AG20443 (cell line): ENCODE data around the gene BCAS1.

ENCODE experiments used
- DNase-seq: peaks from one replicate; pipeline ENCODE4 v3.0.0; 2012; ENCODE audit warnings: low spot score, mixed read lengths

The BCAS1 gene, protein sequence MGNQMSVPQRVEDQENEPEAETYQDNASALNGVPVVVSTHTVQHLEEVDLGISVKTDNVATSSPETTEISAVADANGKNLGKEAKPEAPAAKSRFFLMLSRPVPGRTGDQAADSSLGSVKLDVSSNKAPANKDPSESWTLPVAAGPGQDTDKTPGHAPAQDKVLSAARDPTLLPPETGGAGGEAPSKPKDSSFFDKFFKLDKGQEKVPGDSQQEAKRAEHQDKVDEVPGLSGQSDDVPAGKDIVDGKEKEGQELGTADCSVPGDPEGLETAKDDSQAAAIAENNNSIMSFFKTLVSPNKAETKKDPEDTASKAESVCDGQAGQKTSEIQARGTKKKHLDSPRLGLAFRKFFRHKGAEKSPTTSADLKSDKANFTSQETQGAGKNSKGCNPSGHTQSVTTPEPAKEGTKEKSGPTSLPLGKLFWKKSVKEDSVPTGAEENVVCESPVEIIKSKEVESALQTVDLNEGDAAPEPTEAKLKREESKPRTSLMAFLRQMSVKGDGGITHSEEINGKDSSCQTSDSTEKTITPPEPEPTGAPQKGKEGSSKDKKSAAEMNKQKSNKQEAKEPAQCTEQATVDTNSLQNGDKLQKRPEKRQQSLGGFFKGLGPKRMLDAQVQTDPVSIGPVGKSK

DNA sequence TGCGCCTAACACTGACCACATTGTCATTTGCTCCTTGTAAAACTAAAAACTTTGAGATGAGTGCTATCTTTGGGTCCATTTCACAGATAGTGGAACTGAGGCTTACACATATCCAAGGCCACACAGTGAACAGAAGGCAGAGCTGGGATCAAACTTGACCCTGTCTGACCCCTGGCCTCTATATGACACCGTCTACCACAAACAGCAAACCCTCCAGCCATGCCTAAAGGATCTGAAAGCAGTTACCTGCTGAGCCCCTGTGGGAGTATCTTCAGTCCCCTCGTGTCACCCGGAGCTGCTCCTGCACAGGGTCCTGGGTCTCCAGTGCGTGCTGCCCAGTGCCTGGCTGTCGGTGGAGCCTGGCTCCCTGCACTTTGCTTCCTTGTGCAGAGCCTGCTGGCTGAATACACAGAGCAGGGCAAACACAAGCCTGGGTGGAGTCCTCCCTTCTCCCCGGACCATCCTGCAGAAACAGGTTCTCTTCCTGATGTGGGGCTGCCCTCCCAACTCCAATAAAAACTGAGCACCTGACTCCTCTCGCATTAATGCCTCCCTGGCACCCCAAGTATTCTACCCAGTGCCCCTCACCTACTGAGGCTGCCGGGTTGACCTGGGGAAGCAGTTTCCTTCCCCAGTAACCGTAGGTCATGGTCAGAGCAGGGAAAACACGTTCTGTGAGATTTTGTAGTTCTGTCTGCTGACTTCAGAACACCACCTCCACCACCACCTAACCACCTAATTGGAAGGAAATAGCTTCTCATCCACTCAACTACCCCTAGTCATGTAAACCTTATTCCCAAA is at the start of gene BCAS1:
Gene BCAS1 (minus strand): TSS at position 408 of the 801 bp plus-strand sequence. CDS start 11,876 bp downstream, outside the sequence.
- DNase-seq = no peak

DNA sequence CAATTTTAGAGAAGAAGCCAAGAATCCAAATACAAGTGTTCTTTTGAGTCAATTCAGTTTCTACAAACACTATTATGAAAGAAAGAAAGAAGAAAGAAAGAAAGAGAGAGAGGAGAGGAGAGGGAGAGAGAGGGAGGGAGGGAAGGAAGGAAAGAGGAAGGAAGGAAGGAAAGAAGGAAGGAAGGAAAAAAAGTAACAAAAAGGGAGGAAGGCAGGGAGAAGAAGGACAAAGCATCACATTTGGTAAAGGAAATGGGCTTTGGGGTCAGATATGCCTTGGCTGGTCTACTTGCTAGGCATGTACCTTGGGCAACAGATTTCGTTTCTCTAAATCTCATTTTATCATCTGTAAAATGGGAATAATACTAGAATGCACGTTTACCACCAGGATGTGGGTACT is 49.4 kb upstream of the BCAS1 start:
- DNase-seq = no peak

DNA sequence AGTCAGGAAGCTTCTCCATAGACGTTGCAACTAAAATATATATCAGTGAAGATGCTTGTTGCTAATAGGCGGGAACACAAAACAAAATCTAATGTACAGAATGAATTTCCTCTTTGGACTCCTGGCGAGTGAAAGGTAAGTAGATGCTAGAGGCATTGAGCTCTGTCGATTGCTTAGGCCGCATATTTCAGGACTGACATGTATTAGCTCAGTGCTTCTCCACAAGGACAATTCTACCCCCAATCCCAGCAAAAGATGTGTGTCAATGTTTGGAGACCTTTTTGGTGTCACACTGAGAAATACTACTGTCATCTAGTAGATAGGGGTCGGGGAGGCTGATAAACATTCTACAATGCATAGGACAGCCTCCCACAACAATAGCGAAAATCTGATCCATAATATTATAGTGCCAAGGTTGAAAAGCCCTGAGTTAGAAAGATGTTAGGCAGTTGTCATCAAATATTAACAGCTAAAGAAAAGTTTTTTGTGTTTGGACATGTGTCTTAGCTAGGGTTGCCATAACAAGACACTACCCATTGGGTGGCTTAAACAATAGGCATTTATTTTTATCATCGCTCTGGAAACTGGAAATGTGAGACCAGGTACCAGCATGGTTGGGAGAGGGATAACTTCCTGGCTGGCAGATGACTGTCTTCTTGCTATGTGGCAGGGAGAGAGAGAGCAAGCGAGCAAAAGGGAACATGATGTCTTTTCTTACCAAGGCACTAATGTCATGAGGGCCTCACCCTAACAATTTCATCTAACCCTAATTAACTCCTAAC is 48.0 kb upstream of the BCAS1 start:
- no peak for DNase-seq

DNA sequence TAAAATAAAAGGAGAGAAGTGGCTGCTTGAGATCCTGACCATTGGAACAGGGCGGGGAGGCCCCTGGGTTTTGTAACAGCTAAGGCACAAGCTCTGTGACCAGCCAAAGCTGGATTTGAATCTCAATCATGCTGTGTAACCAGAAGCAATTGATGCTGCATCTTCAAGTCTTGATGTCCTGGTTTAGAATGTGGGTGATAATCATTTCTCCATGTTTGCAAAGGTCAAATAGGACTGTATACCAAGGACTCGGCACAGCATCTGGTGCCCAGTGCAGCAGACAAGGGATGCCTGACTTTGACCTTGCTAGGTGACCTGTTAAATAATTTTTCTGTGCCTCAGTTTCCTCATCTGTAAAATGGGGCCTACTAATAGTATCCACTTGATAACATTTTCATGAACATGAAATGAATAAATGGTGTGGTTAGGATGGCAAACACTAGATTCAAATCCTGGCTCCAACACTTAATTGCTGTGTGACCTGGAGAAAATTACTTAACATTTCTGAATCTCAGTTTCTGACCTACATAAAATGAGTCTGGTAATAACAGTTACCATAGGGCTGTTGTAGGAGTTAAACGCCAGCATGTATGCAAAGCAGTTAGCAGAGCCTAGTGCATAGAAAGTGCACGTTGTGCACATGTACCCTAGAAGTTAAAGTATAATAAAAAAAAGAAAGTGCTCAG is 46.3 kb upstream of the BCAS1 start:
- no peak for DNase-seq

DNA sequence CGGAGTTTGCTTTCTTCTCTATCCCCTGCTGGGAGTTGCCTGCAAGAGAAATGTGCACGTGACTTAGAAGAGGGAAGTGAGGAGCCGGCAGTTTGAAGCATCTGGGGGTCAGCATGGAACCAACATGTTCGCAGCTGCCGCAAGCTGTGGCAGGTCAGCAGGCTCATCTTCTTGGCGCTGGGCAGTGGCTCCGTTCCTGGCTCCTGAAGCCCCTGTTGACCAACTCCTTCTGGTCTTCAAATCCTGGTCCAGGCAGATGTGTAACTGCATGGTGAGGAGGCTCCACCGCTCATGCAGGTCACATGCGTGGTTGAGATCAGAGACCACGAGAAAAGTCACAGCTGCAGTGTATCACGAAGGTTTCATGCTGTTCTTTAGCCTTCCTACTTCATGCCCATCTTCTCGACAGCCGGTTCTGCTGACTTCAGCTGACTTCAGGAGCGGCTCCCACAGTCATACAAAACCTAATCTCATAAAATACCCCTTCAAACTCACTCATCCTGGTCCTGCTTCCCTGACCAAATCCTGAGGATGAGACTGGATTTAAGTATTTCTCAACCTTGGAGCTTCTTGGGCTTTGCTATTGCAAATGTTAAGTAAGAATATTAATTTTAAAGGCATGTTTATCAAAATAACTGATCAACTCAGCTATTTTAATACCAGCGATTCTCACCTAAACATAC is 44.9 kb upstream of the BCAS1 start:
- DNase-seq = peak; percentile 28

DNA sequence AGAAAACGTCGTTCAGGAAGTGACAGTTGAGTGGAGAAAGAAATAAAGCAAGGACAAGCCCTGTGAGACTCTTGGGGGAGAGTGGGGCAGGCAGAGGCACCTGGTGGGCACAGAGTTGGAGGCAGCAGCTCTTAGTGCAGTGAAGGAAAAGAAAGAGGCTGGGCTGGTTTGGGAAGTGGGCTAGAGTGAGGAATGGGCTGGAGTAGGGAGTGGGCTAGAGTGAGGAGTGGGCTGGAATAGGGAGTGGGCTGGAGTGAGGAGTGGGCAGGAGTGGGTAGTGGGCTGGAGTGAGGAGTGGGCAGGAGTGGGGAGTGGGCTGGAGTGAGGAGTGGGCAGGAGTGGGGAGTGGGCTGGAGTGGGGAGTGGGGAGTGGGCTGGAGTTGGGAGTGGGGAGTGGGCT is 43.7 kb upstream of the BCAS1 start:
- no peak for DNase-seq

DNA sequence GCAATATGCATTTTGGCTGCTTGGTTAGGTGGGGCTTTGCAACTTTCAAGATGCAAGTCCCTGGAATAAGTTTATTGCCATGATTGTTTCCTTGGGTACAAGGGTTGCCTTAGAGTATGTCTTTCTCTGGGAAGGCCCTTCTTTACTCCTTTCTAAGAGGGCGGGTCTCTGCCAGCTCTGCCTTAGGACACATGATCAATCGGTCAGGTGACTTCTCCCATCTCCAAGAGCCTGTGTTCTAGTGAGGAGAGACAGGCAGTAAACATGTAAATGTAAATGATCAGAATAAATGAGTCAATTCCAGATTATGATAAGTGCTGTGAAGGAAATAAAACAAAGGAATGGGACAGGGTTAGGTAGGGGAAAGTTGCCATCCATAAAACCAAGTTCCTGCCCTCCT is 43.2 kb upstream of the BCAS1 start:
- DNase-seq = no peak

DNA sequence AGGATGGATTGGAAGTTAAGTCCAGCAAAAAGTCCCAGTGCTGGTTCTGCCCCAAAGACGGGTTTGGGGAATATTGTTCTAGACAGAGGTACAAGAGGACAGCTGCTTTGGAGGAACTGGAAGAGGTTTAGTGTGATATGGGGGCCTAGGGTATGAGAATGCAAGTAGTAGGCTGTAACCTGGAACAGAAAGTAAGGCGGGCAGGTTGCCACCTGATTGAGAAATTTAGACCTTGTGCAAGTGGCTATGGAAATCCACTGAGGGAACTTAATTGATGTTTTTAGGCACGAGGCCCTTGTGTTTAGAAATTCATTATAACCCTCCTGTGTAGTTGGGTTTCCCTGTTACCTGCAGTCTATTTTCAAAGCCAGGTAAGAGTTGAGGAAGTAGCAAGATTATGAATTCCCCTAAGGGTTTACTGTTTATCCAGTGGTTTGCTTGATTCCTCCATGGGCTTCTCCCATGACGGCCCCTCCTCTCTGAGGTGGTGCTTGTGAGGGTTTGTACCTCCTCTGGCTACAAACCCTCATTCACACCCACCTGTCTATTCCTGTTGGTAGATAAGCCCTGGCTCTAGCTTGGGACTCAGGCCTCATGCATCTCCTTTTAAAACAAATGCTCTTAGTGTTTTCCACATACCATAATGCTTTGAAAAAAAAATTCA is 42.0 kb upstream of the BCAS1 start:
- DNase-seq = no peak

DNA sequence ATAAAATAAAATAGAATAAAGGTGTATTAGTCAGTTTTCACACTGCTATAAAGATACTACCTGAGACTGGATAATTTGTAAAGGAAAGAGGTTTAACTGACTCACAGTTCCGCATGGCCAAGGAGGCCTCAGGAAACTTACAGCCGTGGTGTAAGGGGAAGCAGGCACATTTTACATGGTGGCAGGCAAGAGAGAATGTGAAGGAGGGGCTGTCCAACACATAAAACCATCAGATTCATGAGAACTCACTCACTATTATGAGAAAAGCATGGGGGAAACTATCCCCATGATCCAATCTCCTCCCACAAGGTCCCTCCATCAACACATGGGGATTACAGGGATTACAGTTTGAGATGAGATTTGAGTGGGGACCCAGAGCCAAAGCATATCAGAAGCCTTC is 41.1 kb upstream of the BCAS1 start:
- no peak for DNase-seq

DNA sequence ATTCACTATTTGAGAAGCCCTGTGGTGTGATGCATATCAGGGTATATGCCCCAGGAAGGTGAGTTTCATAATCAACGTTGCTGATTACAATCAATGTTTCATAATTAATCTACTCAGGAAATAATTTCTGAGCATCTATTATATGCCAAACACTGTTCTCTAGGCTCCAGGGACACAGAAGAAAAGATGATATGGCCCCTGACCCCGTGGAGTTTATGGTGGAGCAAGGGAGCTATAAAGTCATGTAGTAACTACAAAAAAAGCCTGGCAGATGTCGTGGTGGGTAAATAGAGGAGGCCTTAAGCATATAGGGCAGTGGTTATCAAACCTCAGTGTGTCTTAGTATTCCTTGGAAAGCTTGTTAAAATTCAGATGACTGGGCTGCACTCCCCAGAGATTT is 40.1 kb upstream of the BCAS1 start:
- no peak for DNase-seq

DNA sequence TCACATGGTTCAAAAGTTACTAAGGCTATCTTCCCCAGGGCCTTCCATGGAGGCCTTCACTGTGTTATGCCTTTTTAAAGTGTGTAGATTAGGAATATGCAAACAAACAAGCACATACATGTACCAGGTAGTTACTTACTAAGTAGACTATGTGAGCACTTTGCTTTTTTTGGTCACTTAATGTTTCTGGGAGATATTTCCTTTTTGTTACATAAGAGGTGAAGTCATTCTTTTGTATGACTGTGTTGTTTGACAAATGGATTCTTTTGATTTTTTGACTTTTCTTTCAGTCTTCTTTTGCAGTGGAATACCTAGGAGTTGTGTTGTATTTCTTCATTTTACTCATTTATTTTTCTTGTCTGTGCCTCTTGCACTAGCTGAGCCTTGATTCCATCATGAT is 39.6 kb upstream of the BCAS1 start:
- DNase-seq = no peak

DNA sequence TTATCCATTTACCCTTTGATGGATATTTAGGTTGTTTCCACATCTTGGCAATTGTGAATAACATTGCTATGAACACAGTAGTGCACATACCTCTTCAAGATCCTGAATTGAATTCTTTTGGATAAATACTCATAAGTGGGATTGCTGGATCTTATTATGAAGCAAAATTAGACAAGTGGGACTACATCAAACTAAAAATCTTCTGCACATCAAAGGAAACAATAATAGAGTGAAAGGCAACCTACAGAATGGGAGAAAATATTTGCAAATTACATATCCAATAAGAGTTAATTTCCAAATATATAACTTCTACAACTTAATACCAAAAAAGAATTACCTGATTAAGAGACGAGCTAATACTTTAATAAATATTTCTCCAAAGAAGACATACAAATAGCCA is 38.4 kb upstream of the BCAS1 start:
- no peak for DNase-seq

DNA sequence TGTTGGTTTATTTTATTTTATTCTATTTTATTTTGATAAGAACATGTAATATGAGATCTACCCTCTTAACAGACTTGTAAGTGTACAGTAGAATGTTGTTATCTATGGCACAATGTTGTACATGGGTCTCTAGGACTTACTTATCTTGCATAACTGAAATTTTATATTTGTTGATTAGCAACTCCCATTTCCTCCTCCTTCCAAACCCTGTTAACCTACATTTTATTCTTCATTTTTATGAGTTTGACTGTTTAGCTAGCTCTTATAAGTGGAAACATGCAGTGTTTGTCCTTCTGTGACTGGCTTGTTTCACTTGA is 37.9 kb upstream of the BCAS1 start:
- no peak for DNase-seq

DNA sequence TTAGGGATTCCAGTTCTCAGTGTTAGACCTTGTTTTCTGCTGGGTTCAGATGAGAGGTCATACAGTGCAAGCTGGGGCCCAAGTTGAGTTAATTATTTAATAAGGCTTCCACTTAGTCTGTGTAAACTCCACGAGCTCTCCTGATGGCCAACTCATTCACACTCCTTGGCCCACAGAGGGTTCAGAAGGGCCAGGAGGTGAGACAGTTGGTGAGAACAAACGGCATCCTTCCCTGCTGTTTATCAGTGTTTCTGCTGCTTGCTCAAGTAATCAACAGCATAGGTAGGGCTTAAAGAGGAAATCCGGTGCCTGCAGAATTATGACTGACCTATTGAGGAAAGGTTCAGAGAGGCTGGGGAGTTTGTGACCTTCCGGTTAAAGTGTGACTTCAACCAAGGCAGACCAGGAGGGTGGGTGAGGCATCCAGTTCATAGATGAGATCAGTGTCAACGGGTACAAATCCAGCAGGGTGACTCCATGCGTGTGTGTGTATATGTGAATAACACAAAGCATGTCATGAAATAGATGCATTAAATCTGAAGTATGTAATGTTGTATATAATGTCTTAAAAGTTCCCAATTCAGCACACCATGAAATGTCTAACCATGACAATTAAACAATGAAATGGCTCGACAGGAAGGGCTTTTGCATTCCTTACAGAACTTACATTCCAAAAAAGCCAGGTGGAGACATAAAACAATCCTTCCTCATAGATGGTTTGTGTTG is 37.4 kb upstream of the BCAS1 start:
- no peak for DNase-seq

DNA sequence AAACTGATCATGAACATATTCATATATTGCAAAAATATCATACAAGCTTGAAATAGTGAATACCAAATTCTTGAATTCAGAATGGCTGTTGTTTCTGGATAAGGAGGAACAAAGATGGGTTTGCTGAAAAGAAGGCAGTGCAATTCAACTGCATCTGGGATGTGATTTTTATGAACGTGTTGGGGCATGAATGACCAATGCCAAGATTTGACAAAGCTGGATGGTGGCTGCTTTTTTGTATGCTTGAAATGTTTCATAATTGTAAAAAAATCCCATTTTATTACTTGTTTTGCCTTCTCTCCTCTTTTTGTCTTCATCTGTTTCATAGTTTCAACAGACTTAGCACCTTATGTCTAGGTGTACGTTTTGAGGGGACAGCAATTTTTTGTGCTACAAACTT is 36.8 kb upstream of the BCAS1 start:
- no peak for DNase-seq

DNA sequence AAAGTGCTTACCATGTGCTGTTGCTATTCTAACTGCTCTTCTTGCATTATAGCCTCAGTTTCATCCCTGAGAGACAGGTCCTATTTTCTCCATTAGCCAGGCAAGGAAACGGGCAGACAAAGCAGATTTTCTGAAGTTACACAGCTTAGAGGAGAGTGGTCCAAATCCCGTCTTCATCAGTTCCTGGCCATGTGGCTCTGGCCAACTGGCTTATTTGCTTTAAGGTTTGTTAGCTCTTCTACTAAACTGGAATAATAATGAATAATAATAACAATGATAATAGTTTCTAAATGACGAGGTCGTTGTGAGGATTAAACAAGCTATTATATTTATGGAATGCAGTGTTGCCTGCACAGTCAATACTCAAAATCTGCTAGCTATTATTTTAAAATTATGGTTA is 35.8 kb upstream of the BCAS1 start:
- no peak for DNase-seq

DNA sequence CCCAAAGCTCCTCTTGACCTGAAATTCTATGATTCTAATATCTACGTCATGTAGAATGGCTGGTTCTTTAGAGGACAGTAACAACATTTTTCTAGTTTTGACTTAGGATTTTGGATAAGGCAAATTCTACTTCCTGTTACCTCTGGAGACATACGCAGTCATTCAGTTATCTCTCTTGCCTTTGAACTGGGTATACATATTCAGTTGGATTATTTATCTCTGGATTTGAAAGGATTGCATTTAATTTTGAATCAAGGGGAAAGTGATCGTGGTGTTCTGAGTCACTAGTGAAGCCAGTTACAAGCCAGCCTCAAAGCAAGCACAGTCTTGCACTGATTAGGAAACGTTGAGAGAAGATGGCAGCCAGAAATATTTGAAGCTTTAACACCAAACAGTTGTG is 35.3 kb upstream of the BCAS1 start:
- no peak for DNase-seq

DNA sequence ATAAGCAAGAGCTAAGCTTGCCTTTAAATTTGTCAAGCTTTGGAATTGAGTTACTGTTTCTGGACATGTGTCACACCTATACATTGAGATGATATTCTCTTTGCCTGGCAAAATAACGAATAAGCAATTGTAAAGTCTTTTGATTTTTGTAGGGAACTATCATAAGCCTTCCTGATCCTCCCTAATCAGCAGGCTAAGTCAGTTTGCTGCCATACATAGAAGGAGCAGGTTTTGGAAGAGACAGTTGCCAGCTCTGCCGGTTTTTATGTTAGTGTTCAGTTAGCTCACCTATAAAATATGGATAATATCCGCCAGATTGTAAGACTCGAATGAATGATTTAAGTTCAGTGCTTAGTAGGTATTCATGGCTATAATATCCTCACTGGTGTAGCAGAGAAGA is 34.4 kb upstream of the BCAS1 start:
- no peak for DNase-seq

DNA sequence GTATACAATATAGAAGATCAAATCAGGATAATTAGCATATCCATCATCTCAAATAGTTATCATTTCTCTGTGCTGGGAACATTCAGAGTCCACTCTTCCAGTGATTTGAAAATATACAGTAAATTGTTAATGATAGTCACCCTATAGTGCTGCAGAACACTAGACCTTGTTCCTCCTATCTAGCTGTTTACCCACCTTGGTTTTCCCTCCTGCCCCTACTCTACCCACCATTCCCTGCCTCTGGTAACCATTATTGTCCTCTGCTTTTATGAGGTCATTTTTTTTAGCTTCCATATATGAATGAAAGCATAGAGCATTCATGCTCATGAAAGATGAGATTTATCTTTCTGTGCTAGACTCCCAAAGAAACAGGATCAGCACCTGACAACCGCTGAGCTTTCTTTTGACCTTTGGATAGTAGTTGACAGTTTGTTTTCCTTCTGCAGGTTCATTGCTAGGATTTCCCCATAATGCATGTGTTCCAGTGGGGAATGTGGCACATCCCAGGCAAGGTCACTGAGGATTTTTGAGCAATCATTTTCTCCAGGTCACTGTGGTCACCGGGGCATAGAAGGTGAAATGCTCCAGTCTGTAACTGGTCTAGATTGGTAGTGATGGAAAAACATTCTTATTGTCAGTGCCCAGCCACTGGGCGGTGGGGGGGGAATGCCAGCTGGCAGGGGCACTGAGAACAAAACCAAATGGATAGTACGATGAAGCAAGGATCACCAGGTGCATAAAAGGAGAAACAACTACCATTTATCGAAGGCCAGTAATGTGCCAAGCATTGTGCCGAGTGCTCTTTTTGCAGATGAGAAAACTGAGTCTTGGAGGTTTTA is 33.6 kb upstream of the BCAS1 start:
- DNase-seq = no peak
